Skin epidermis (tissue), 12 donors: Measurements from ENCODE around the gene KCNT2.
"Not testable (repeated sequence)": the region's sequence is repeated elsewhere in the genome, so short reads cannot be mapped to it uniquely, and the experiment has no call there.

ENCODE experiments used
- H3K27ac ChIP-seq, 21 experiments: fragments of 200-600 bp; sonication (generic) in 11 of 21; one replicate each; pipeline ENCODE4 v1.5.0; 2020; ENCODE audit warnings: mild to moderate bottlenecking in 3 of 21, inconsistent platforms in 2 of 21, moderate library complexity in 2 of 21
- H3K4me3 ChIP-seq, 7 experiments: fragments of 200-600 bp; sonication (generic) in 2 of 7; one replicate each; pipeline ENCODE4 v1.5.0; 2020; ENCODE audit warnings: inconsistent platforms in 2 of 7, mild to moderate bottlenecking in 2 of 7, moderate library complexity in 1 of 7

KCNT2 gene

GRCh38 chr1:196527919-196528318, 80.3 kb downstream of the KCNT2 start:
- Histone ChIP-seq H3K4me3 (no peak overlapping the region), H3K27ac (peak overlapping the region in 6 of 21 experiments; percentile 16 to 67 (median 38))

- not testable (repeated sequence) for H3K4me3 ChIP-seq, H3K27ac ChIP-seq
These were observed 85.5 kb downstream of the KCNT2 start for GRCh38 chr1:196522574-196523345.

- Histone ChIP-seq H3K27ac (no peak overlapping the region), H3K4me3 (no peak overlapping the region)
These were observed 91.0 kb downstream of the KCNT2 start for GRCh38 chr1:196517193-196517592.

GRCh38 chr1:196516373-196516772, 91.9 kb downstream of the KCNT2 start:
- H3K4me3 ChIP-seq: no peak overlapping the region
- no peak overlapping the region for H3K27ac ChIP-seq

DNA sequence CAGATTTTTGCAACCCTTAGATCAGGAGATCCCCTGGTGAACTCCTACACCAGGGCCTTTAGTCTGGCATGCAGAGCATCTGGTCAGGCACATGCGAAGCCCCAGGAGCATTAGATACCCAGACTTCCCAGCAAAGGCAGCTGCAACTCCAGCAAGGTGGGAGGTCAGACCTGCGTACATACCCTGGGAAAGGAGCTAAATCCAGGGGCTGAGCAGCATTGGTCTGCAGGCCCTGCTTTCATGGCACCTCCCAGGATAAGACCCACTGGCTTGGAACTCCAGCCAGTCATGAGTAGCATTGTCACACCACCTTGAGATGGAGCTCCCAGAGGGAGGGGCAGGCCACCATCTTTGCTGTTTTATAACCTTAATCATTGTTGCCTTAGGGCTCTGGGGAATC, 92.3 kb downstream of the KCNT2 start:
- Histone ChIP-seq H3K4me3 (no peak overlapping the region), H3K27ac (no peak overlapping the region)

GRCh38 chr1:196513821-196514220, 94.4 kb downstream of the KCNT2 start:
- H3K27ac ChIP-seq: no peak overlapping the region
- H3K4me3 ChIP-seq: no peak overlapping the region

DNA sequence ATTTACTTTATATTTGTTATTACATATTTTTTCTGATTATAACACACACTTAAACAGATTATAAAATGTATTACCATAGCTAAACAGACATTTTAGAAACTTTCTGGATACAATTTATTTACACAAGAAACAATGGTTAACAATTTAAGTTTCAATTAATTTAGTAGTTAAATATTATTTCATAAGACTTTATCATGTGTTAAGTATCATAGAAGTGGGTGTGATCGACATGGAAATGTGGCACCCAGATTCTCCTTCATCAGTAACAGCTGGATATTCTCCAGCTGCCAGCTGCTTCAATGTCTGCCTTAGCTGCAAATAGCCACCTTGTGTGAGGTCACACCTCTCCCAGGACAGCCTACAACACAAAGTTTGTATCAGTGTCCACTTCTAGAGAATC, 97.8 kb downstream of the KCNT2 start:
- no peak overlapping the region for H3K4me3 ChIP-seq
- H3K27ac ChIP-seq: no peak overlapping the region

DNA sequence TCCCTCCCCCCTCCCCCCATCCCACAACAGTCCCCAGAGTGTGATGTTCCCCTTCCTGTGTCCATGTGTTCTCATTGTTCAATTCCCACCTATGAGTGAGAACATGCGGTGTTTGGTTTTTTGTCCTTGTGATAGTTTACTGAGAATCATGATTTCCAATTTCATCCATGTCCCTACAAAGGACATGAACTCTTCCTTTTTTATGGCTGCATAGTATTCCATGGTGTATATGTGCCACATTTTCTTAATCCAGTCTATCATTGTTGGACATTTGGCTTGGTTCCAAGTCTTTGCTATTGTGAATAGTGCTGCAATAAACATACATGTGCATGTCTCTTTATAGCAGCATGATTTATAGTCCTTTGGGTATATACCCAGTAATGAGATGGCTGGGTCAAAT, 104.0 kb downstream of the KCNT2 start:
- not testable (repeated sequence) for H3K4me3 ChIP-seq, H3K27ac ChIP-seq

DNA sequence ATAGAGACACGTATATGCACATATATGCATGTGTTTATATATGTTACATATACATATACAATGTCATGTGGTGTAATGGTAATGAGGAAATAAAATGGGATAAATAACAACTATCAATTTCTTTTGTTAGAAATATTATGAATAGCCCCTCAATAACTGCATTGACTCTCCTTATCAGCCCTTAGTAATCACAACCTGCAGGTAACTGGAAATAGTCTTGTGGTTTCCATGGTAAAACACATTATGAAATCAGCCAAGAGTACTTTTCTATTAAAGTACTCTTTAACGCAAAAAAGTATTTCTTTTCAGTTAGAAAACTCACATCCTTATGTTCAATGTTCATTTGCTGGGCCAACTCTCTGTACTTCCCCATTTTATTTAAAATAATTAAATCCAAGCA, 105.8 kb downstream of the KCNT2 start:
- no peak overlapping the region for H3K27ac ChIP-seq
- H3K4me3 ChIP-seq: no peak overlapping the region

DNA sequence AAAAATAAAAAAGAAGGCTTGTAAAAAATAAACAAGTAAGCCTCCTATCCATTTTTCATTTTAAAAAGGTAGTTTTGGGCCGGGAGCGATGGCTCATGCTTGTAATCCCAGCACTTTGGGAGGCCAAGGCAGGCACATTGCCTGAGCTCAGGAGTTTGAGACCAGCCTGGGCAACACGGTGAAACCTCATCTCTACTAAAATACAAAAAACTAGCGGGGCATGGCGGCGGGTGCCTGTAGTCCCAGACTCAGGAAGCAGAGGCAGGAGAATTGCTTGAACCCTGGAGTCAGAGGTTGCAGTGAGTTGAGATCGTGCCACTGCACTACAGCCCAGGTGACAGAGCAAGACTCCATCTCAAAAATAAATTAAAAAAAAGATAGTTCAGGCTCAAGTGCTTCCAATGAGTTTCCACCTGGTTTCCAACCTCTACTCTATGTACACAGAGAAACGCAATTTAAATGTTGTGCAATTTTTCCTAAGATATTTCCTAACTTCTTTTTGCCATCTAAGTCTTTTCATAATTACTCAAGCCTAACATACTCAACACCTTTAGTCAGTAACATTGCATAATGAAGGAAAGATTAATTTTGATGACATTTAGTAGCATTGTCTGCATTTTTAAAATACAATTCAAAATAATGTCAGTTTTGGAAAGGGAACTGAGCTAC, 106.3 kb downstream of the KCNT2 start:
- Histone ChIP-seq H3K27ac (no peak overlapping the region), H3K4me3 (no peak overlapping the region)

GRCh38 chr1:196497817-196498216, 110.4 kb downstream of the KCNT2 start:
- no peak overlapping the region for H3K4me3 ChIP-seq

DNA sequence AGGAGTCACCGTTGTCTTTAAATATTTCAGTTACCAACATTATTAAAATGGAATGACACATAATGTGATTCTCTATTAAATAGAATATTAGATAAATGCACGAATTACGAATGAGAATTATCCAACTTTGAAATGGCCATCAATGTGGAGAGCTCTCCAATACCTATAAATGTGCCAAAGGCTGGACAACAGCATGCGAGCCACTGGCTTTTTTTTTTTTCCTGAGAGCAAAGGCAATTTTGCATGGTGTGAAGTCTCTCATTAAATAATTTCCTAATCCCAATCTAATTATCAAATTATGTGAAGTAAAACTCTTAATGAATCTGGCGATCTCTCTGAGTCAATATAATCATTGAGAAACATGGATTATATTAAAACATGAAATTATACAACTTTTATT, 113.5 kb downstream of the KCNT2 start:
- H3K27ac ChIP-seq: no peak overlapping the region
- no peak overlapping the region for H3K4me3 ChIP-seq

More at GRCh38 chr1:196497817-196498216, 110.4 kb downstream of the KCNT2 start:
- no peak overlapping the region for H3K27ac ChIP-seq

DNA sequence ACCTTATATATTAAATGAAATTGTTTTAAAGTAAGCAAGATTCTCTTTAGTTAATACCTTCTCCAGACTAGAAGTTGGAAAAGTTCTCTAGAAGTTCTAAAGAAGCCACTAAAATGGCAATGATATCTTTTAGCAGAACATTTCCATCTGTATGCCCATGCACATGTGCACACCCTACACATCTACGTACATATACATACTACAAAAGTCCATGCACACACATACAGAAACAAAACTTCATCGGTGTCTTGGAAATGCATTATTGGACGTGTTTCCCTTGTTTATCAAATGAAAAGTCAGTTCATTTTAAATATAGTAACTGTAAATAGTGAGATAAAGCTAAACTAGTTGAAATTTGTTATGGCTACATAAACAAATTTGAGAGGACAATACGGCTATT, 114.4 kb downstream of the KCNT2 start:
- no peak overlapping the region for H3K27ac ChIP-seq
- no peak overlapping the region for H3K4me3 ChIP-seq

GRCh38 chr1:196488579-196488978, 119.7 kb downstream of the KCNT2 start:
- no peak overlapping the region for H3K4me3 ChIP-seq
- no peak overlapping the region for H3K27ac ChIP-seq

DNA sequence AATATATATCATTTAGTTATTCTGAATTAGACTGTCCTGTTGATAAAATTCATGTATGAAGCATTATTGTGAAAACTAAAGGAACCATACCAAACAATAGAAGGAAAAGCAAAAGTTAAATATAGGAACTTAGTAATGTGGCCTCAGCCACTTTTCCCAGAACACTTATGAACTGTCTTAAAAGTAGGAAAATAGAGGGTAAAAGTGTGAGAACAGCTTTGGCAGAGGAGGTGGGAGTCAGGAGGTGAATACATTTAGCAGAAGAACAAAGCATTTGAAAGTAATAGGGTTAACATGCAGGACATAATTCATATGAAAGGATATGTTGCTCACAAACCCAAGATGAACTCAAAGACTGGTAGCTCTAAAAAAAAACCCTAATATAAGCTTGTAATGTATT, 121.9 kb downstream of the KCNT2 start:
- no peak overlapping the region for H3K4me3 ChIP-seq

GRCh38 chr1:196481616-196482015, 126.6 kb downstream of the KCNT2 start:
- Histone ChIP-seq H3K4me3 (no peak overlapping the region), H3K27ac (no peak overlapping the region)

More for the DNA sequence above, 121.9 kb downstream of the KCNT2 start:
- no peak overlapping the region for H3K27ac ChIP-seq

- Histone ChIP-seq H3K27ac (no peak overlapping the region), H3K4me3 (no peak overlapping the region)
These were observed 131.0 kb downstream of the KCNT2 start for GRCh38 chr1:196477262-196477661.

GRCh38 chr1:196467230-196467925, 140.9 kb downstream of the KCNT2 start:
- no peak overlapping the region for H3K4me3 ChIP-seq
- no peak overlapping the region for H3K27ac ChIP-seq

DNA sequence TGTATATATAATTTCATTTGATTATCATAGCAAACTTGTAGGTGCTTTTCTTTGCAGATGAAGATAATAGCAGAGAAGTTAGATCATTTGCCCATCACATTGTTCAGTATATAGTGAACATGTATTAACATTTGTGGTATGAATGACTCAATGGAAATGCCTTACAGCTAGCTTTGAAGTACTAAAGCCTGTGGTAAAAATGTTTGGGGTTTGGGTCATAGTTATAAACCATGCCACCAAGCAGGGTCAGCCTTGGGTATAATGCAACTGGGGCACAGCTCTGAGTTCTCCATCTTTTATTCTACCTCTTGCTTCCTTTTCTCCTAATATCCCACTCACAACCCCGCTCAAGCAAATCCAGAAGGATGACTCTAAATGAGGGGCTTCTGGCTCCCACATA, 141.6 kb downstream of the KCNT2 start:
- H3K4me3 ChIP-seq: no peak overlapping the region
- no peak overlapping the region for H3K27ac ChIP-seq

DNA sequence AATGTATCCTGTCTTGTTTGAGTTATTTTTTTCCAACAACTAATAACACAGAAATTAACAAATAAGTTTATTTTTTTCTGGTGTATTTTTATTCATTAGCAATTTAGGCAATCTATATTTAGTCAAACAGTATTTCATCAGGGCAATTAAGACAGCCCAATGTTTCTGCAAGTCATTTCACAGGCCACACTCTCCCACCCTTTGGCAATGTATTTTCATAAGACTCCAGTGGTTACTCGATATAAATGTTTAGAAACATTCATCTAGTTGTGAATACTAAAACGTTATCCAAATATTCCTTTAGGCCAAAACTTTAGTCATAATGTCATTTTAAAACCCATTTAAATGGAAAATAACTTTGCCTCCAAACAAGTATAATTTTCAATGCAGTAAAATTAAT, 142.1 kb downstream of the KCNT2 start:
- H3K4me3 ChIP-seq: no peak overlapping the region
- H3K27ac ChIP-seq: no peak overlapping the region

GRCh38 chr1:196464480-196464941, 143.7 kb downstream of the KCNT2 start:
- Histone ChIP-seq H3K27ac (no peak overlapping the region), H3K4me3 (no peak overlapping the region)
